ENCODE results near the gene ERN1.

Gene ERN1

DNA sequence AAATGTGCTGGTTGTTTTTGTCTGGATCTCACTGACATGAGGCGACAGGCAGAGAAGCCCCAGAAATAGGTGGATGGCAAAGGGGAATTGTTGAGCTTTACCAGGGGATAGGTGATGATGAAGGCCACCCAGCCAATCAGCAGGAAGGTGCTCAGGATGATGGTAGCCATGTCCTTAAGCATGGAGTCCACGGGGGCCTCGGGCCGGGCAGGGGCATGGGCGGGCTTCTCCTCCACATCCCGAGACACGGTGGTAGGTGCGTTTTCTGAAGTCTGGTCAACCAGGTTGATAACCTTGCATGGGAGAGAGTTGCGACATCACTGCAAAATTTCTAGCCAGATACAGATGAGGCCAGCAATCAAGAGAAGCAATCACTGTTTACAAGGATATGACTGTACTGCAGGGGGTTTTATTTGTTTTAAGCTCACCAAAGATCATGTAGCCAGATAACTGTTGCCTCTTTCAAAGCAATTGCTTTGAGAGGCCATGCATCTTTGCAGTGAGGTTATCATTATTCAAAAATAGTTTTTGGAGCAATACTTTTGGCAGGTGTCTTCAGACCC lies 72.2 kb downstream of the ERN1 start:
- DNase-seq (ENCODE audit: low read depth), result no peak

DNA sequence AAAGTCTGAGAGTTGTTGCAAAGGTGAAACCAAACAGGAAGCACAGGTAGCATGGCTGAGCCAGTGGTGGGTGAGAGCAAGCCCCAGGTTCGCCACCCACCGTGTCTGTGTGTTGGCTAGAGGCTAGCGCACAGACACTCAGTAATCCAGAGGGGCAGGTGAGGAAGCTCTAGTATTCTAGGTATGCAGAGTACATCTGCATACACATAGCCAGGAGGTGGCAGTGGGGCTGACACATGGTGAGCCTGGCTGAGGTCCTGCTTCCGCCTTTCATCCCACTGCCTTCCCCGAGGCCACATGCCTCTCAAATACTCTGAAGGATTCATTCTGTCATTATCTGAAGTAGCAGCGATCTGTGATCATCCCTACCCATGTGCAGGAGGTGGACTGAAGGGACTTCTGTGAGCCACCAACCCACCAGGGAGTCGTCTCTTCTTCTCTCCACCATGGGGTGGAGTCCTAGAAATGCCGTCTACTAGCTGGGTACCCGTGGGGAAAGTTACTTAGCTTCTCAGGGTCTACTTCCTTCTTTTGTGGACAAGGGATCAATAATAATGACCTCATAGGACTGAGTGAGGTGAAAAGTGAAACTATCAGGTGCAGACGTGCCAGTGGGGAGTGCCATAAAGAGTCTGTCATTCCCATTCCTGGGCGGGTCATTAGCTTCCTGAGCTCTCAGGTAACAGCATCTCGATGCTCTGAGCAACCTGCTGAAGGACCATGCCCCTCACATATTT lies 73.5 kb downstream of the ERN1 start:
- DNase-seq (ENCODE audit: low read depth), result no peak

DNA sequence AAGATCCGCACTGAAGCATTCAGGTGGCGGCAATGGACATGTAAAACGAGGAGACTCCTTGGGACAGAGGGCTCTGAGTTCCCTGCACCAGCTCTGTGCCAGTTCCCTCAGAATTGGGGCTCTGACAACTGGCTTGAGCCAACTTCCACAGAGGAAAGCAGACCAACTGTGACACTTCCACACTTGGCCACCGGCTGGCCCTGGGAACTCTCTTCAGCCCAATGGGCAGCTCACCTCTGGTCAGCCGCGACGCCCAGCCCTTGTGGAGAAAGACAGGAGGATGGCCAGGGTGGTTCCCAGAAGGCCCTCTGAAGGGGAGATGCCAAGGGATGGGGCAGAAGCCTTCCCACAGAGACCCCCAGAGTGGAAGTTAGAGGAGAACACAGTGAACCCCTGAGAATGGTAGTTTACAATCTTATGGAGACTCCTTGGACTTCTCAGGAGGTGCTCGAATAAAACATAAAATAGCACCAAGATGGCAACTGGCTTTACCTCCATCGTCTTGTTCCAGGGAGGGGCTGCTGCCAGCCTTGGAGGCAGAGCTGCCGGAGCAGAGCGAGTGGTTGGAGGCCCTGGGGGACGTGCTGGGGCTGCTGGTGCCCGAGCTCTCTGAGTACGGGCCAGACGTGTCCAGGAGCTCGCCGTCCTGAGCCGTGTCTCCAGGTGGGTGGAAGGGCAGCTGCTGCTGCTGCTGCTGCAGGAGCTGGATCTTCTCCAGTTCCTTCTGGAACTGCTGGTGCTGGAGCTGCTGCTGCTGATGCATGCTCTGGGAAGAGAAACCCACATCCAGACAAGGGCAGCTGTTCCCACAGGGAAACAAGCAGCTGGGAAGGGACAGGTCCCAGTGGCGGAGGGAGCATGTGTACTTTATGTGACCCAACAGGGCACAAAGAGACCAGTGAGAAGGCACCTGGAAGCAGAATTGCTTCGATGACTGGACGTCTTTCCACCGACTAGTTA lies 74.5 kb downstream of the ERN1 start:
- no peak for DNase-seq (ENCODE audit: low read depth)

DNA sequence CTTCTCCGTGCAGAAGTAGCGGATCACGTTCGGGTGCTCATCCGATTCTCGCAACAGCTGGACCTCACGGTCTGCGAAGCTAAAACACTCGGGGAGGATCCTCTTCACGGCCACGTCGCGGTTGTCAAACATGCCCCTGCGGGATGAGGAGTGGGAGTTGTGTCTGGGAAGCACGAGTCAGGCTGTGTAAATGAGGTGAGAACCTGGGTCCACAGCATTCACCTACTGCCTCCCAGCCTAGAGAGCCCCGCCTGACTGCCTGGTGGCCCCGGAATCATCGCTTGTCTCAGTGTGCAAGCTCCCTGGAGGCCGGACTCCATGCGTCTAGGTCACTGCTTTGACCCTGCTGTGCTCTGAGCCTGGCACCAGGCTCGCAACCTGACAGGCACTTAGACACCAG lies 75.6 kb downstream of the ERN1 start:
- DNase-seq (ENCODE audit: low read depth), result no peak

DNA sequence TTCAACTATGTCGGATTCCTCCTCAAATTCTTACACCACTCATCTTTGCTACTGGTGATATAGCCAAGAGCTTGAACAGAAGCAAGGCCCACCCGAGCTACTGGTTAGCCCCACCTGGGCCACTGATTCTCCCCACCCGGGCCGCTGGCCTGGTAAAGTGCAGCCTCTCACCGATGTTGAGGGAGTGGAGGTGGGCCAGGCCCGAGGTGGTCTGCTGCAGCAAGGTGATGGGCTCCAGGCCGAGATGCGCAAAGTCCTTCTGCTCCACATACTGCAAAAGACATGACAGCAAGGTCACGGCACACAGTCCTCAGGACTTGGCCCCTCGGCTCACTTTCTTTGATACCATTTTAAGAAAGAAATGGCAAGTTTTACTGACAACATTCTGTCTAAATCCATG lies 76.8 kb downstream of the ERN1 start:
- DNase-seq (ENCODE audit: low read depth), result no peak

DNA sequence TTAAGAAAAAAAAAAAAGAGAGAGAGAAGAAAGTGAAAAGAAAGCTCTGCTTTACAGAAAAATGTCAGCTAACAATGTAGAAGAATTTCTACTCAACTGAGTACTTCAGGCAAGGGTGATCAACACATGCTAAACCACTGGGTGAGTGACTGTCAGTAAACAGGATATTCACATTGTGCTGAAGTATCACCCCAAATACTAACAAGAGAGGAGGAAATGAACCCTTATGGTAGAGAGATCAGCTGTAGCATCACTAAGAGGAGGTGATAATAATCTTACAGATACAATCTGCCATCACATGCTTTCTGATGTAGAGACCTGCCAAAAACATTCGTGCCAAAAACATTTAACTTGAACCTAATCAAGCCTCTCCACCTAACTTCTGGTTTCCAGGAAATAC lies 78.8 kb downstream of the ERN1 start:
- DNase-seq (ENCODE audit: low read depth), result no peak

DNA sequence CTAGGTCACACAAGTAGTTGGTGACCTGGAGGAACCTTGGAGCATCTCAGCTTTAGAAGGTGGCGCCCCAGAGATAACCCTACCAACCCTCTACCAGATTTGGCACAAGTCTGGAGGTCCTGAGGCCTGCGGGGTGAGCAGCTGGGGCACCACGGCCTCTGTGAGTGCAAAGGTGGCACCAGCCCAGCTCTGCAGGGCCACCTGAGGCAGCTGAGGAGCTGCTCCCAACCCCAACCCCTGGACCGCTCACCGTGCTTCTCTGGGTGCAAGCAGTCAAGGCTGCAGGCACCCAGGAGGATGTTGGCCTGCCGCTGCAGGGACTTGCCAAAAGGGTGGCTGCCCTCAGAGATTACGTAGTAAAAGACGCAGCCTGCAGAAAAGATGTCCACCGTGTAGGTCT lies 81.1 kb downstream of the ERN1 start:
- no peak for DNase-seq (ENCODE audit: low read depth)

DNA sequence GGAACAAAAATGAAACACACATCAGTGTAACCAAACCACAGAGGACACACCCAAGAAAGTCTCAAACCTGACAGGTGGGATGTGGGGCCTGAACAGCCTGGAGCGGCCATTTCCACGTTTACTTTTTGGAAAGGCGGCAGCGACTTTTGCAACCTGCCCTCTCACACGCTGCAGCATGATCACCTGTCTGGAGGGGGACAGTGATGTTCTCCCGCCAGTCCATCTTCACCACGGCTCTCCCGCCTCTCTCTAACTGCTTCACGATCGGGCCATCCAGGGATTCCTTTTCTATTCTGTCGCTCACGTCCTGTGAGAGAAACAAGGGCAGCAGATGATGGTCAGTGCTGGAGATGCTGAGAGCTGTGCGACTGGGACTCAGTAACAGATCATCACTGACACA lies 84.8 kb downstream of the ERN1 start:
- no peak for DNase-seq (ENCODE audit: low read depth)

DNA sequence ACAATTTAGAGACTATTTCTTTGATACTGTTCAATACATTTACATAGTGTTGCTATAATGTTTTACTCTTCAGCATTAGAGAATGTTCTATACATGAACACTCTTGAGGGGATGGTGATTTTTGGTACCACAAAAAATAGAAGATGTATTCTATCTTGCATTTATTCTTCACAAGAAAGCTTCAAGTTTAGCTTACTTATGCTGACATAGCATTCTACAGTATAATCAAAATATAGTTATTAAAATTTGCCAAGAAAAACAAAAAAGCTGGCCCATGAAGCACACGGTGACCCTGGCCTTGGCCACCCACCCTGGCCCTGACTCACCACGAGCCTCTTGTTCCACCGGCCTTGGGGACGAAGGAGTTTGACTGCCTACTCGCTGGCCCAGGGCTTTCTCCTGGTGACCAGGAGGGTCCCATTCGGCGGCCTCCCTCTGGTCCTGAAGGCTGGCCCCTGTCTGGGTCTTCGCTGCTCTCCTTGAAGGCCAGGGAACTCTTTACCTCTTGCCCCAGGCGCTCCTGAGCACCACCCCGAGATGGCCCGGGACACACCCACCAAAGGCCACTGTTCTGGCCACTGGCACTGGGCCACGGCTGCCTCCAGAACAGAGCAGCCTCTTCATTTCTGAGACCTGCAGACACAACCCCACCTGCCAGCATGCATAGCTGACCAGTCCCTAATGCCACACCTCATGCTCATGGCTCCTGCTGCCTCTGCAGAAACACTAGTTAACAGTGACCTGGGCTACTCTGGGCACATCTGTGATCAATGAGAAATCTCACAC lies 87.1 kb downstream of the ERN1 start:
- DNase-seq (ENCODE audit: low read depth), result no peak

DNA sequence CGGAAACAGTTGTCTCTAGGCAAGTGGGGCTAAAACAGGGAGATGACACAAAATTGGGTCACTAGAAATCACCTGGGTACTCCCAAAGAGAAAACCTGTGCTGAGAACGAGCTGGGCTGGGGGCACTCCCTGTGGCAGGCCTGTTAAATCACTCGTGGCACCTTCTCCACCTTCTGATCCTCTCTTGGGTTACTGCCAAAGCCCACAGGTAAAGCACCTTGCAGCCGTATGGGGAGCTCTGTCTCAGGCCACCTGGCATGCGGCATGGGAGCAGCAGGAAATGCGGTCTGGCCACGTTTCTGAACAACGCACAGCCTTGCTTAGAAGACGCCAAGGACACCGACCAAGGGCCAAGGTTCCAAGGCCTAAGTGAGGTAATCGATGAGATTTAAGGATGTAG lies 88.0 kb downstream of the ERN1 start:
- DNase-seq (ENCODE audit: low read depth), result no peak

DNA sequence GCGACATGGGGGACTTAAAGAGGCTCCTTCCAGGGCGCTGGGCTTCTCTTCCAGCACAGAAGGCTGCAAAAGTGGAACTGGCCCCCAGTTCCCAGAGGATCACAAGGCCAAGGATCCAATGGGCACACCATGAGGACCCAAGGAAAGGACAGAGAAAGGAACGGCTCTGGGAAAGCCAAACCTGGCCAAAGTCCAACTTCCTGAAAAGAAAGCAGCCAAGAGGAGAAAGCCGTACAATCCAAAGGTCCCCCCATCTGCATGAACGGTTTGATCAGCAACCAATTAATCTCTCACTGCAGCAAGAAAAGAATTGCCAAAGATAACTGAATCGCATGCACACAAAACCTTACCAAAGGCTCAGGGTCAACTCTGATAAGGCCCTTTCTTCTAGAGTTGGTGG lies 89.7 kb downstream of the ERN1 start:
- no peak for DNase-seq (ENCODE audit: low read depth)

DNA sequence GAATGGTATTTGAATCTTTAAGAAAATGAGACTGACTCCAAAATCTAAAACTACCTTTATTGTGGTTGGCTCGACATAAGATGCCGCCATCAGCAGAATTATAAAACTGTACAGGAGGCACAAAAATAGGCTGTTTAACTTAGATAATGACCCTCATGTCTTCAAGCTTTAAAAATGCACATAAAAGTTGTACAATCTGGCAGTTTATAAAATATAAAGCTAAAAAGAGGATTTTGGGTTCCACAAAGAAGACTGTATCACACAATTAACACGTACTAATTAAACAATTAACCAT lies 90.9 kb downstream of the ERN1 start:
- DNase-seq (ENCODE audit: low read depth), result no peak

DNA sequence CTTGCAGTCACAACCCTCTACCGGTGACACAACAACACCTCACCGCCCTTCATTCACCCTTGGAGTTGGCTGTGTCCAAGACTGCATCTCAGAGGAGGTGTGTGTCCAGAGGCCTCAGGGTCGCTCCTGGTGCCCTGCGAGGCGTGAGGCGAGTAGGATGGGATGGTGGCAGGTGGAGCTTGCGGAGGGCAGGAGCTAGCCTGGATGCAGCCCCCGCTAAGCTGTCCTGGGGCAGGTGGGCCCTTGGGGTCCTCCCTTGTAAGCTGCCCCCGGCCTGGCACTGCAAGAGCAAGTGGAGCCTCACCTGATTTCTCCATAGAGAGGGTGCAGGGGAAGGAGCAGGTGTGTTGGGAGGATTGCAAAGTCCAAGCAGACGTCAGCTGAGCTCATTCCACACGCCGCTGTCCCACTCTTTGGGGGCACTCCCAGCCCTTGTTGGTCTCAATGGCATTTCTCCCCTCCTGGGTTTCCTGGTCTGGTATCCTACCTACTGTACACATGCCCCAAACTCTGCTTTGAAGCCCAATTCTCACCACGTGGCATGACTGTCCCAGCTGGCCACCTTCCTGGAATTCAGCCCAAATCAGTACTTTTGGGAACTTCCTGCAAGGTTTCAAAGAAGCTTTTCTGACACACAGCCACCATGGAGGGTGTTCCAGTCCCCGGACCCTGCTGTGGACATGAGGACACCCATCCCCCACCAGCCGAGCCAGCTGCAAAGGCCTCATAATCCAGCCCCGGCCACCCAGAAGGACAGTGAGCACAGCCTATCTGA lies 91.4 kb downstream of the ERN1 start:
- no peak for DNase-seq (ENCODE audit: low read depth)

DNA sequence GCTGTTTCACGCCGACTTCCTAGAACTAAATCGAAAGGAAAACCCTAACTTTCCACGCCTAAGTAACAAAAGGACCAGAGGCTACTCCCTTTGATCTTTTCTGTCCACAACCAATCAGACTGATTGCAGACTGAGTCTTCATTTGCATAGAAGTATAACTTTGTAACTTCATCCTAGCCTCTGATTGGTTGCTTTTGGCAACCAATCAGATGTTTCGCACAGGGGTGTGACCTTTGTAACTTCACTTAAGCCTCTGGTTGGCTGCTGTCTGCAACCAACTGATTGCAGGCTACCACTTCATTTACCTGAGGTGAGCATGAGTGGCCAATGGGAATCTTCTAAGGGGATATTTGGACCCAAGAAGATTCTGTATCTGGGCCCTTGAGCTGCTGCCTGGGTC lies 92.1 kb downstream of the ERN1 start:
- no peak for DNase-seq (ENCODE audit: low read depth)

DNA sequence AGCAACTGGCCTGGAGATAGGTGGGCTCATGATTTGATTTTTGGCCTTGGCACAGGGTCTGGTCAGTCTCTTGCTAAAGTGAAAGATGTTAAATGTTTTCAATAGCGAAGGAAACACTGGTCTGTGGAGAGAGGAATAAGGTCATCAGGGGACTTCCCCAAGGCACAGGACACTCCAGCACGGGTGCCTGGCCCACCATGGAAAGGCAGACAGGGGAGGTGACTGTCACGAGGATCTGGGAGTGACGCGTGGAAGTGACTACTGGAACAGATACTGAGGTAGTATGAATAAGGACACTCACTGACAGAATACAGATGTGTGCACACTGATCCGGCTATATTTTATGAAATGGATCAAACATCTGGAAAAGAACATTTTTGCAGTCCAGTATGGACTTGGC lies 92.8 kb downstream of the ERN1 start:
- no peak for DNase-seq (ENCODE audit: low read depth)

DNA sequence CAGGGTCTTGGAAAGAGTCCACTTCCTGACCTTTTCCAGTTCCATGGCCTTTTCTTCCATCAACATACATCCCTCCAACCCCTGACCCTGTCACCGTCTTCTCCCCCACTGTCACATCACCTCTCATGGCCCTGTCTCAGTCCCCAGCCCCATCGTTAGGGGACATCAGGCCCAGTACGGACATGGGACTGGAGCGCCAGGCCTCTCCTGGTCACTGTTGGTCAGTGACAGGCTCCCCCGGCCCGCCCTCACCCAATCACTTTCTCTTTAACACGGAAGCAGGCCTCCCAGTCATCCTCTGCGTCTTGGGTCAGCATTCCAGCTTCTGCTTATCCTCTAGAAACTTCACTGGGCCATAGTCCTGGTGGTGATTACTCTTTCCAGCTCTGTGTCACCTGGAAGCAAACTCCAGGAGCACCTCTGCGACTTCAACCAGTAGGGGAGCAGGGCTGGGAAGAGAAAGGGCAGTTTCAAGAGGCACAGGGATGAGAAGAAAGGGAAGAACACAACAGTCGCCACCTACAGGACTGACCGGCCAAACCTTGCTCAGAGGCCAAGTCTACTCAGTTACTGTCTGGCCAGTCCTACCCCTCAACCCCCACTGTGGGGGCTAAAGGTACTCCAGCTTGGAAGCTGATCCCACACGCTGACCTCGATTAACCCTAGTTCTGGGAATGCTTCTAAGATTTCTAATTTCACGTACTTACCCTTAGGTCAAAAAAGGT lies 93.6 kb downstream of the ERN1 start:
- no peak for DNase-seq (ENCODE audit: low read depth)

DNA sequence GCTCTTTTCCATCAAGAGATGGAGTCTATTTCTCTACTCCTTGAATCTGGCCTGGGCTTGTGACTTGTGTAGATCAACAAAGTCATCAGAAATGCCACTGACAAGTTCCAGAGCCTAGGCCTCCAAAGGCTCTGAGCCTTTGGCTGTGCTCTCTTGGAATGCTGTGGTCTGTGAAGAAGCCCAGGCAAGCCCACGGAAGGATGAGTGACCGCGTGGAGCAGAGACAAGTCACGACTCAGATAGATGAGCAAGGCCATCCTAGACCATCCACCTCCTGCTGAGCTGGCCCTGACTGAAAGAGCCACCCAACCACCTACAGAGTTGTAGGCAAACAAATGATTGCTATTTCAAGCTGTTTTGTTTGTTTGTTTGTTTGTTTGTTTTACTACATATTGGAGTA lies 97.9 kb downstream of the ERN1 start:
- no peak for DNase-seq (ENCODE audit: low read depth)

DNA sequence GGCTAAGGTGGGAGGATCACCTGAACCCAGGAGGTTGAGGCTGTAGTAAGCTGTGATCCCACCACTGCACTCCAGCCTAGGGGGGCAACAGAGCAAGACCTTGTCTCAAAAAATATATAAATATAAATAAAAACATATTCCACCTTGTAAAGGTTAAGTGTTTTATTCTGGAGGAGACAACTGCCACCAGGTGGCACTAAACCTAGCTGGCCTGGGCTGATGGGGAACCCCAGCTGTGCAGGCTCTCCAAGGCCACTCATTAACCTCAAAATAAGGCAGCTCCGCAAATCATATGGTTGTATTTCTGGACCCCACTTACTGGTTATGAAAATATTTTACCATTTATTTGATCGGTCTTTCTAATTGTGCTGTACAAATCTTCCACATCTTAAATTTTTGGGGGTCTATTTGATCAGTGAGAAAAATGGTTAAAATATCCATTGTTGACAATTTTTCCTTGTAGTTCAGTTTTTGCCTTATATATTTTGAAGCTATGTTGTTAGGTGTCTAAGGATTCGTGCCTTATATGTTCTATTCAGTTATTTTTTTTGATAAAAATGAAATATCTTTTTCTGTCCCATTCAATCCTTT lies 101.0 kb downstream of the ERN1 start:
- peak; percentile 34 for DNase-seq (ENCODE audit: low read depth)

DNA sequence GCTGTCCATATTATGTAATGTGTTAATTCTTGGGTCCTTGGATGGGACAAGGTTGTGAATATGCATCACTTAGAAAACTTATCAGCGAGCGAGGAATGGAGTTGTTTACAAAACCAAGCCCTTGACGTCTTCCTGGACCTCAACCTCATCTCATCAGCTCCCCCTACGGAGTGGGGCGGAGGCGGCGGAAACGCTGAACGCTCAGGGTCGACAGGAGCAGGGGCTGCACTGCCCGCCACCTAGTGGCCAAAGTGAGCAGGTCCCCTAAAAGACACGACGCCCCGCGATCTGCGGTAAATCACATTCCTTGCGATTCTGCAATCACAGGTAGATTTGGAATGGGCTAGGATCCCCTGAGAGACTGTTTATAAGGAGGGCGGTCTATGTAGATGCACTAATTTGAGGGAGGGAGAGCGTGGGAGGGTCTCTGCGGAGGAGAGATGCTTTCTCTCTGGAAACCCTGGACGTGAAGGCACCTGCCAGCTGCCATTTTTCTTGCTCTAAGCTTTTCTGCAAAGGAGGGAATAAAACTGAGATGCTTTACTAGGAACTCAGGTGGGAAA lies 104.1 kb downstream of the ERN1 start:
- DNase-seq (ENCODE audit: low read depth), result peak; percentile 31
